GM23248 (cell line): ENCODE results near the gene NCF2.

Source experiments
- EZH2 ChIP-seq: fragments of 200-600 bp; sonication (generic); IDR thresholded peaks from 2 replicates; pipeline ENCODE4 v1.6.1; 2018; ENCODE audit warnings: antibody characterized with exemption, mild to moderate bottlenecking; ENCODE audit not compliant: insufficient read depth, poor library complexity, severe bottlenecking
- EZH2phosphoT487 ChIP-seq: fragments of 200-600 bp; sonication (generic); IDR thresholded peaks from 2 replicates; pipeline ENCODE4 v1.6.1; 2018; ENCODE audit warnings: antibody characterized with exemption, moderate library complexity, mild to moderate bottlenecking, low read depth; ENCODE audit not compliant: insufficient read depth

GRCh38 chr1:183571678-183572268 lies 18.5 kb downstream of the NCF2 start:
- TF ChIP-seq EZH2phosphoT487 (no peak), EZH2 (no peak)
